GM18519 (cell line): ENCODE results near the gene MEF2D.

ENCODE experiments used
- ATAC-seq: cut with Tn5 transposase; IDR thresholded peaks from one replicate; pipeline ENCODE4 v1.9.1; 2021; ENCODE audit warnings: mild to moderate bottlenecking, moderate library complexity; ENCODE audit not compliant: unreplicated experiment, low FRiP score

MEF2D gene

GRCh38 chr1:156525071-156525501 lies 24.5 kb upstream of the MEF2D start:
- no peak for ATAC-seq

DNA sequence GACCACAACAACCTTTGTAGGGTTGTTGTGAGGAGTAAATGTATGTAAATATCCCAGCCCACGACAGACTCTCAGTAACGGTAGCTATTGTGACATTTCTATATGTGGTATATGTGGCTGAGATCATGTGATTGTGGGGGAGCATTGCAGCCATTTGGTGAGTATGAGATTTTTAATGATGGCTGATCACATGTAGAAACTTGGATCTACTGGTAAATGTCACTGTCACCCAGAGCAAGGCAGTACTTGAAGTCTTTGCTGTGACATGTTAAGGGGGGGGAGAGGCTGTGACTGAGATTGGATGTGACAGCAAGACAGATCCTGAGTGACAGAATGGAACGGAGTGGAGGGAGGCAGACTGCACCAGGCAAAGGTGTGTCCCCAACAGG lies 23.9 kb upstream of the MEF2D start:
- no peak for ATAC-seq

DNA sequence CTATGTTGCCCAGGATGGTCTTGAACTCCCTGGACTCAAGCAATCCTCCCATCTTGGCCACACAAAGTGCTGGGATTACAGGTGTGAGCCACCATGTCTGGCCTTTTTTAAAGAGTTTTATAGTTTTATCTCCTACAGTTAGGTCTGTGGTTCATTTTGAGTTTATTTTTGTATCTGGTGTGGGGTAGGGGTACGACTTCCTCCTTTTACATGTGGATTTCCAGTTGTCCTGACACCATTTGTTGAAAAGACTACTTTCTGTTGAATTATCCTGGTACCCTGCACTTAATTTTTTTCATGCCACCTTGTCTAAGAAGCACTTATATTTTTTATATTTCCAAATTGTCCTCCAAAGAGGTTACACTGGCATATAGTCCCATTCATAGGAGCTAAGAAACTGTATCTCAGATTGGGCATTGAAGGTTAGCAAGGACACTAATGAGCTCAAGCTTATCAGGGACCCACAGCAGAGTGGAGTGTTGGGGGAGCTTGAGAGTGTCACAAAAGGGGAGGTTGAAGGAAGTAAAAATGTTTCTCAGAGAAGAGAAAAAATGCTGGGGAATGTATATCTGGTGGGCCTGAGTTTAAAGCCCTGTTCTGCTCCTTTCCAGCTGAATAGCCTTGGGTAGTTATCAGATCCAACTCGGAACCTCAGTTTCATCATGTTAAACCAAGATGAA lies 23.4 kb upstream of the MEF2D start:
- no peak for ATAC-seq

DNA sequence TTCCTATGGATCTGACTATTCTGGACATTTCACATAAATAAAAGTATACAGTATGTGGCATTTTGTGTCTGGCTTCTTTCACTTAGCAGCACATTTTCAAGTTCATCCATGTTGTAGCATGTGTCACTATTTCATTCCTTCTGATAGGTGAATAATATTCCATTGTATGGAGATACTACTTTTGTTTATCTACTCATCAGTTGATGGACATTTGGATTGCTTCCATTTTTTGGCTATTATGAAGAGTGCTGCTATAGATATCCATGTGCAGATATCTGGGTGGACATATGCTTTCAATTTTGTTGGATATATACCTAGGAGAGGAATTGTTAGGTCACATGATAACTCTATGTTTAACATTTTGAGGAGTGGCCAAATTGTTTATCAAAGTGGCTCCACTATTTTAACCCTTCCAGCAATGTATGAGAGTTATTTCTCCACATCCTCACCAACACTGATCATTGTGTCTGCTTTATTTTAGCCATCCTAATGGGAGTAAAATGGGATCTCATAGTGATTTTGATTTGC lies 21.9 kb upstream of the MEF2D start:
- no peak for ATAC-seq

GRCh38 chr1:156517748-156518147 lies 17.2 kb upstream of the MEF2D start:
- ATAC-seq: no peak

DNA sequence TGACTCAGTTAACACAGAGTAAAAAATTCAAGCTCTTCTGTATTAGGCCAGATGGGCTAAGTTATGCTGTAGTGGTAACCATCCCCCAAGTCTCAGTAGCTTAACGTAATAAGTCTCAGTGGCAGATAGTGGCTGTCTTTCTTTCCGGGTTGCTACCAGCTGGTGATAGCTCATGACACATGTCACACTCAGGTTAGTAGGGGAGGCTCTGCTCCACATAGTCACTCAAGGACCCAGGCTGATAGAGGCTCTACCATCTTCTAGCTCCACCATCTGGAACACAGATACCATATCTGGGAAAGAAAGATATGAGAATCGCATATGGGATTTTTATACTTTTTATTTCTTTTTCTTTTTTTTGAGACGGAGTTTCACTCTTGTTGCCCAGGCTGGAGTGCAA lies 16.2 kb upstream of the MEF2D start:
- ATAC-seq: no peak

- ATAC-seq: no peak
Measured at GRCh38 chr1:156515956-156516355, 15.4 kb upstream of the MEF2D start.

GRCh38 chr1:156513185-156513584 lies 12.6 kb upstream of the MEF2D start:
- no peak for ATAC-seq

DNA sequence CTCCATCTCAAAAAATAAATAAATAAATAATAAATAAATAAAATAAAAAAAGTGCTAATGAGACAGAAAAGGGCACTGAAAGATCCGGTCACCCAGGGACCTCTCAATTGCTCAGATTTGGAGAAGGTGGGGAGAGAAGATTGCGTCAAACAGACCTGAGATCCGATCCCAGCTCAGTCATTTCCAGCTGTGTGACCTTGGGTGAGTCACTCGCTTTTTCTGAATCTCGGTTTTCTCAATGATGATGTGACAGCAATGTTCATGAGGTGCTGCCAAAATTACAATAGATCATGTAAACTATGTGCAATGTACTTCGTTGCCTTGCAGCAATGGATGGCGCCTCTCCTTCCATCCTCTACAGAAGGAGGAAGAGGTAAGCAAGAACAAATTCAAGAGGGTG lies 11.1 kb upstream of the MEF2D start:
- ATAC-seq: no peak

DNA sequence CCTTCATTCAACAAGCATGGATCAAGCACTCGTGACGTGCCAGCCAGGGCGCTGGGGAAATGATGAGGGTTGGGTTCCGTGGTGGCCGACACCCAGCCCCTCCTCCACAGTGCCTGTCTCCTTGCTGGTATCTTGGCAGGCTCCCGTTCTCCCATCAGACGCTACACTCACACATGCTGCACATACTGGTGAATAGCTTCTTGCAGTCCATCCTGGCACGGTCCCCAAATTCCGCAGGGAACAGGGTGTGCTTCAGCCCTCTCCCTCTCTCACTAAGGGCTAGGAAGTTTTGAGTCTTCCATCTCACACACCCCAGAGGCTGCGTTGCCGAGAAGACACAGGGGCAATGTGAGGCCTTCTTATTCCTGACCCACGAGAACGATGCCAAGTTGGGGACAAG lies 10.1 kb upstream of the MEF2D start:
- ATAC-seq: no peak

DNA sequence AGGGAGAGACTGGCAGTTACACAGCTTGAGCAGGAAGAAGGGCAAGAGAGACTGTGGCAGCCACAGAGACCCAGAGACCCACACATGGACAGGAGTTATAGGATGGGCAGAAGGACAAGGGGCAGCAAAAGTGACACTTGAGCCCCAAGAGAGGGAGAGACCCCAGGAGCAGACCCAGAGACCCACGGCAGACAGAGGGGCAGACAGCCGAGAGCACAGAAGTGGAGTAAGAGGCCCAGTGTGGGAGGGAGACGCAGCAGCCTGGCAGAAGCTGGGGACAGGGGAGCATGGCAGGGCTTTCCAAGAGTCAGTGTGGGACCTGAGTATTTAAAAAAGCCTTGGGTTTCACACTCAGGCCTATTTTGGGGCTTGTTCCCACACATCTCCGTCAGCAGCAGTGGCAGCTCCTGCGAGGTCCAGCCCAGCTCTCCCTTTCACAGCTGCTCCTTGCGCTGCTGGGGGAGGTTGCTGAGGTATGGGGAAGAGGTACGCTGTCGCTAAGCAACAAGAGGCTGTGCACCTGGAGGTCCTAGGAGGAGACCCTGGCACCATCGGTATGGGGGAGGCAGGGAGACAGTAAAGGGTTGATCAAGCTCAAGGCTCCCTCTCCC lies 9.0 kb upstream of the MEF2D start:
- no peak for ATAC-seq

DNA sequence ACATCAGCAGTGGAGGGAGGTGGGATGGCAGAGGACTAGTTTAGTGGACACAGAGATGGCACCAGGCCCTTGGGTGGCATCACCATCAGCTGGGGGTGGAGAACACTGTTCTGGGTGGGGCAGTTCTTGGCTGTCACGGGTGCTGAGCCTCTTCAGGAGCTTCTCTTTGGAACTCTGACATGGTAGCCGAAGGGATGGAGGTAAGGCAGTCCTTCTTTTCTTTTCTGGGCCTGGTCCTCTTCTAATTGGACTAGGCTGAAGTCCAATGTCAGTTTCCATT lies 8.3 kb upstream of the MEF2D start:
- no peak for ATAC-seq

GRCh38 chr1:156508205-156508954 lies 7.8 kb upstream of the MEF2D start:
- no peak for ATAC-seq

GRCh38 chr1:156506450-156506849 lies 5.9 kb upstream of the MEF2D start:
- no peak for ATAC-seq

DNA sequence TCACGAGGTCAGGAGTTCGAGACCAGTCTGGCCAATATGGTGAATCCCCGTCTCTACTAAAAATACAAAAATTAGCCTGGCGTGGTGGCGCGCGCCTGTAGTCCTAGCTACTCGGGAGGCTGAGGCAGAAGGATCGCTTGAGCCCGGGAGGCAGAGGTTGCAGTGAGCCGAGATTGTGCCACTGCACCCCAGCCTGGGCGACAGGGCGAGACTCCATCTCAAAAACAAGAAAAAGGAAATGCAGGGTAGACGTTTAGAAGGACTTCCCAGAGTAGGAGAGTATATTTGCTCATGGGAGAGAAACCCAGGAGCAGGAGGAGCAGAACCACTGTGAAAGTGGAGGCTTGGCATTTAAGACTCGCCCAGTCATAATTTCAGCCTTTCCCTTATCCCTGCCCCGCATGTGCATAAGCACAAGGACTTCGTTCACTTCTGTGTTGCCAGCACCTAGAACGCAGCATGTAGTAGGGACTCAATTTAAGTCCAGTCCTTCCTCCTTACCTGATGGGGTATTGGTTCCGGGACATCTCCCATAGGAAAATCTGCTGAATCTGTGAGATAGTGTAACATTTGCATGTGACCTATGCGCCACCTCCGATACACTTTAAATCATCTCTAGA lies 5.2 kb upstream of the MEF2D start:
- ATAC-seq: no peak

- ATAC-seq: no peak
Measured at GRCh38 chr1:156504821-156505678, 4.5 kb upstream of the MEF2D start.

DNA sequence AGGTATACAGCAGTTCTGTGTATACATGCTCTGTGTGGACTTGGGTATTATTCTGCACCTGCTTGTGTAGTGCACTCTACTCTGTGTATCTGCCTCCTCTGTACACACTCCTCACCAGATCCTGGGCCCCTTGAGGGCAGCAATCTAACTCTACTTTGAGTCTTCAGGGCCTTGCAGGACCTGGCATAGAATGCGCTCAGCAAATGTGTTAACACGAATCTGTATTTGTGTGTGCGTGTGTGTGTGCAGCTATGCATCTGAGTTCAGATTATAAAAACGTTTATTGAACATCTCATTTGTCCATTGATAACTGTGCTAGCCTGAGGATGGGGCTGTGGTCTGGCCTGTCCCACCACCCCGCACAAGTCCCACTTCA lies 3.9 kb upstream of the MEF2D start:
- no peak for ATAC-seq

DNA sequence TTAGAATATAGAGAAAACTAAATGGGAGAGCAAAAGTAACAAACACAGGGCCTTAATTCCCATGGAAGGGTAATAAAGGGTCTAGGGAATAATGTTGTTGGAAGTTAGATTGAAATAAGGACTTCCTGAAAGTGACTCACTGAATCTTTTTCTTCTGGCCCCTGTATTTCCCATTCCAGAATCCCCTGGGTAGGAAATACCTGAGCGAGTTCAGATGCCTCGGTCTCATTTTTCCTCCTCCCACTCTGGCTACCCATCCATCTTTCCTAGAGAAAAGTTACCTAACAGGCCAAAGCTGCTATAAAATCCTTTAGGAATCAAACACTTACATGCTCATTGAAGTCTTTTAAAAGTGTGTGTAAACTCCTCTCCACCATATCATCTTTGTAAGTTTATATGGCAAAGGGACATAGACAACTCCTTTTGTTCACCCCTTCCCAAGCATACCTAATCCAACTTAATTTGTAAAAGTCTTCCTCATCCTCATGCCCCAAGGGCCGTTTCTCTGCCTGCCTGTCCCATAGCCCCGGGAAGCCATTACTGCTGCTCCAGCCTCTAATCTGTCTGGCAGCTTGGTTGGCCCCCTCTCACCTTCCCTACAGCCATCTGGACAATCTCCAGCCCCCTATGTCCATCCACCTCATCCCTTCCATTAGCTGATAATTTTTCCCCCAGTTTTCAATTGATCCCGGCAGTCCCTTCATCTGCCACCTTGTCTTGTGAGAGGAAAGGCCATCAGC lies 3.3 kb upstream of the MEF2D start:
- ATAC-seq: no peak

GRCh38 chr1:156502894-156503697 lies 2.5 kb upstream of the MEF2D start:
- ATAC-seq: no peak
